Mammary epithelial cell (primary cell): ENCODE results near the gene MAGI1.

Source experiments
- CTCF ChIP-seq, 2 donors: IDR thresholded peaks in 1 of 2; conservative IDR thresholded peaks in 1 of 2; 2 replicates each; pipeline ENCODE4 v1.5.1; 2011 to 2012; ENCODE audit warnings: inconsistent platforms in 2 of 2, low read length in 2 of 2, mild to moderate bottlenecking in 2 of 2, control low read depth in 1 of 2, low read depth in 1 of 2; ENCODE audit not compliant: insufficient read depth in 1 of 2; ENCODE audit errors: extremely low read depth in 1 of 2
- EZH2 ChIP-seq: IDR thresholded peaks from 2 replicates; pipeline ENCODE4 v1.6.1; 2012; ENCODE audit warnings: low read length, inconsistent platforms, borderline replicate concordance

GRCh38 chr3:65523878-65524277 lies 514.8 kb downstream of the MAGI1 start:
- TF ChIP-seq CTCF (conservative IDR thresholded peaks at IDR 0.05 in 1 of 2, IDR thresholded peaks at IDR 0.05 in 1 of 2; ENCODE audit: extremely low read depth in 1 of 2, insufficient read depth in 1 of 2, low read depth in 1 of 2, low read length in 2 of 2), result no peak
- no peak for TF ChIP-seq EZH2
